Prostate gland (tissue), 2 donors: Measurements from ENCODE around the gene ABLIM3.

Experiments
- POLR2AphosphoS5 ChIP-seq: sonication (generic); formaldehyde crosslinking; IDR thresholded peaks from one replicate; pipeline ENCODE4 v1.6.1; 2017; ENCODE audit warnings: antibody characterized with exemption
- TF ChIP-seq, protein P1 (sequence below), 4 experiments: fragments of 200-600 bp in 2 of 4; fragments of 450-650 bp in 2 of 4; sonication (generic) in 2 of 4; IDR thresholded peaks; 1 replicate in 3 of 4; 2 replicates in 1 of 4; pipeline ENCODE4 v1.5.1; 2016 to 2019; ENCODE audit warnings: antibody characterized with exemption in 4 of 4, mild to moderate bottlenecking in 2 of 4, moderate library complexity in 2 of 4

GRCh38 chr5:149143470-149143869 is 2.2 kb downstream of the ABLIM3 start:
- no peak for TF ChIP-seq POLR2AphosphoS5
- TF ChIP-seq, protein P1, sequence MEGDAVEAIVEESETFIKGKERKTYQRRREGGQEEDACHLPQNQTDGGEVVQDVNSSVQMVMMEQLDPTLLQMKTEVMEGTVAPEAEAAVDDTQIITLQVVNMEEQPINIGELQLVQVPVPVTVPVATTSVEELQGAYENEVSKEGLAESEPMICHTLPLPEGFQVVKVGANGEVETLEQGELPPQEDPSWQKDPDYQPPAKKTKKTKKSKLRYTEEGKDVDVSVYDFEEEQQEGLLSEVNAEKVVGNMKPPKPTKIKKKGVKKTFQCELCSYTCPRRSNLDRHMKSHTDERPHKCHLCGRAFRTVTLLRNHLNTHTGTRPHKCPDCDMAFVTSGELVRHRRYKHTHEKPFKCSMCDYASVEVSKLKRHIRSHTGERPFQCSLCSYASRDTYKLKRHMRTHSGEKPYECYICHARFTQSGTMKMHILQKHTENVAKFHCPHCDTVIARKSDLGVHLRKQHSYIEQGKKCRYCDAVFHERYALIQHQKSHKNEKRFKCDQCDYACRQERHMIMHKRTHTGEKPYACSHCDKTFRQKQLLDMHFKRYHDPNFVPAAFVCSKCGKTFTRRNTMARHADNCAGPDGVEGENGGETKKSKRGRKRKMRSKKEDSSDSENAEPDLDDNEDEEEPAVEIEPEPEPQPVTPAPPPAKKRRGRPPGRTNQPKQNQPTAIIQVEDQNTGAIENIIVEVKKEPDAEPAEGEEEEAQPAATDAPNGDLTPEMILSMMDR (IDR thresholded peaks at IDR 0.05): no peak
